Progenitor cell of endocrine pancreas (in vitro differentiated cells): ENCODE measurements around the gene MEFV. TPM values are rescaled to one million over a fixed set of nuclear protein-coding genes. Genes with fewer than 3 reads are reported as not detected.
"Not testable (repeated sequence)": the region's sequence is repeated elsewhere in the genome, so short reads cannot be mapped to it uniquely, and the experiment has no call there.

Experiments used
- DNase-seq: peaks from one replicate; pipeline ENCODE4 v3.0.0; 2021; ENCODE audit warnings: low spot score; ENCODE audit not compliant: unreplicated experiment
- H3K27ac Mint-ChIP-seq: 2 replicates; pipeline ENCODE4 v1.8.0; 2021; ENCODE audit warnings: mild to moderate bottlenecking, moderate library complexity, mixed read lengths
- H3K27me3 Mint-ChIP-seq: 2 replicates; pipeline ENCODE4 v1.8.0; 2021; ENCODE audit warnings: mixed read lengths
- H3K36me3 Mint-ChIP-seq: 2 replicates; pipeline ENCODE4 v1.8.0; 2022; ENCODE audit warnings: mixed read lengths; ENCODE audit not compliant: insufficient read depth
- H3K4me1 Mint-ChIP-seq: 2 replicates; pipeline ENCODE4 v1.8.0; 2021; ENCODE audit warnings: low read depth, mixed read lengths
- H3K4me3 Mint-ChIP-seq: 2 replicates; pipeline ENCODE4 v1.8.0; 2021; ENCODE audit warnings: low read depth, mild to moderate bottlenecking, moderate library complexity, mixed read lengths
- H3K9me3 Mint-ChIP-seq: 2 replicates; pipeline ENCODE4 v1.8.0; 2021; ENCODE audit warnings: low read depth, mixed read lengths
- CTCF ChIP-seq: fragments of 200-600 bp; sonication (generic); IDR thresholded peaks from one replicate; pipeline ENCODE4 v1.5.0; 2021; ENCODE audit warnings: antibody characterized with exemption, mild to moderate bottlenecking; ENCODE audit not compliant: unreplicated experiment
- total RNA-seq: library from RNA; stranded (reverse); gene quantifications from 2 replicates; pipeline ENCODE4 v1.2.1, GENCODE V29; 2021

Gene MEFV
- total RNA-seq, 1 donor from 2014 or later = not detected

DNA sequence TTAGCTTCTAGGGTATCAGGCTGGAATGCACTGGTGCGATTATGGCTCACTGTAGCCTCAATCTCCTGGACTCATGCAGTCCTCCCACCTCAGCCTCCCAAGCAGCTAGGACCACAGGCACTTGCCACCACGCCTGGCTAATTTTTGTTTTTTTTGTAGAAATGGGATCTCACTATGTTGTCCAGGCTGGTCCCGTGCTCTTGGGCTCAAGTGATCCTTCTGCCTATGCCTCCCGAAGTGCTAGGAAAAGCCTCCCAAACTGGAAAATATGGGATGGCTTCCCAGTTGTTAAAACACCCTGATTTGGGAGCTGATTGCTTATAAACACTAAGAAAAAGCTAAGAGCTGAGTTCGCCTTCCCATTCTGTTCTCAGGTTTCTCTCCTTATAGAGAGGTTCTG lies 20.2 kb upstream of the MEFV start:
- Mint-ChIP-seq H3K9me3 (no peaks in the 10 kb centered on the region), H3K4me3 (no peak overlapping the region), H3K27ac (no peak overlapping the region), H3K27me3 (peaks cover 34% of the 10 kb centered on the region), H3K36me3 (no peaks in the 10 kb centered on the region), H3K4me1 (no peaks in the 10 kb centered on the region)
- TF ChIP-seq CTCF = no peak
- DNase-seq = no peak

GRCh38 chr16:3274947-3275346 lies 18.5 kb upstream of the MEFV start:
- no peaks in the 10 kb centered on the region for H3K9me3 Mint-ChIP-seq
- peaks cover 34% of the 10 kb centered on the region for H3K27me3 Mint-ChIP-seq
- no peak overlapping the region for H3K4me3 Mint-ChIP-seq
- no peak for DNase-seq
- H3K4me1 Mint-ChIP-seq = no peaks in the 10 kb centered on the region
- H3K36me3 Mint-ChIP-seq = no peaks in the 10 kb centered on the region
- no peak for TF ChIP-seq CTCF
- no peak overlapping the region for H3K27ac Mint-ChIP-seq

- Mint-ChIP-seq H3K27ac (no peak overlapping the region), H3K4me1 (no peaks in the 10 kb centered on the region), H3K9me3 (no peaks in the 10 kb centered on the region), H3K36me3 (no peaks in the 10 kb centered on the region), H3K27me3 (peaks cover 34% of the 10 kb centered on the region), H3K4me3 (no peak overlapping the region)
- DNase-seq = no peak
- TF ChIP-seq CTCF = no peak
Measured at GRCh38 chr16:3274490-3274889, 18.1 kb upstream of the MEFV start.

- H3K4me3 Mint-ChIP-seq, H3K27ac Mint-ChIP-seq, H3K4me1 Mint-ChIP-seq, H3K9me3 Mint-ChIP-seq, DNase-seq, H3K36me3 Mint-ChIP-seq: not testable (repeated sequence)
- peaks cover 16% of the 10 kb centered on the region for H3K27me3 Mint-ChIP-seq
Measured at GRCh38 chr16:3271281-3271680, 14.8 kb upstream of the MEFV start.

GRCh38 chr16:3270718-3271117 lies 14.3 kb upstream of the MEFV start:
- not testable (repeated sequence) for H3K27ac Mint-ChIP-seq, H3K36me3 Mint-ChIP-seq, H3K4me3 Mint-ChIP-seq, H3K4me1 Mint-ChIP-seq, H3K9me3 Mint-ChIP-seq, DNase-seq
- H3K27me3 Mint-ChIP-seq = peaks cover 14% of the 10 kb centered on the region

DNA sequence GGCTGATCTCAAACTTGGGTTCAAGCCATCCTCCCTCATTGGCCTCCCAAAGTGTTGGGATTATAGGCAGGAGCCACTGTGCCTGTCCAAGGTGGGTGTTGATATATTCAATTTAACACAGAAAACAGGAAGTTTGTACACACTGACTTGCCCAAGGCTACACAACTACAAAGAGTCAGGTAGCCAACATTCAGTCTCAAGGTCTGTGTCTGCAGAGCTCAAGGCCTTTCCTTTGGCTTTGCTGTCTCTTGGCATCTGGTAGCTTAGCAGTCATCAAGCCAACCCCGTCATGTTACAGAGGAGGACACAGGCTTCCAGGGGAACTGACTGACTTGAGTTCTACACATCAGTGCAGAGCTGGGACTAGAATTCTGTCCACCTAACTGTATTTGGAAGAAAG lies 11.9 kb upstream of the MEFV start:
- Mint-ChIP-seq H3K27ac (no peak overlapping the region), H3K9me3 (no peaks in the 10 kb centered on the region), H3K4me1 (no peaks in the 10 kb centered on the region), H3K27me3 (peaks cover 6% of the 10 kb centered on the region), H3K36me3 (no peaks in the 10 kb centered on the region), H3K4me3 (no peak overlapping the region)
- DNase-seq = no peak
- no peak for TF ChIP-seq CTCF
